RWPE1 (cell line): ENCODE results near the gene PPP3CB.

Source experiments
- CTCF ChIA-PET: fragments of 350-600 bp; sonication (Branson Sonifier 250); formaldehyde crosslinking; extraction: SDS; loops from one replicate; lab custom pipeline; 2021; lab: Yijun Ruan, JAX
- POLR2A ChIA-PET: fragments of 400-600 bp; formaldehyde crosslinking; extraction: SDS; loops from one replicate; lab custom pipeline; 2020; ENCODE audit warnings: antibody characterized with exemption; ENCODE audit not compliant: low non-redundant PET; lab: Yijun Ruan, JAX
- DNase-seq: peaks from one replicate; pipeline ENCODE4 v3.0.0; 2012; ENCODE audit warnings: low spot score
- H3K27ac ChIP-seq: fragments of 450-650 bp; 2 replicates; pipeline ENCODE4 v1.5.1; 2017
- TF ChIP-seq, protein P1 (sequence below): fragments of 450-650 bp; conservative IDR thresholded peaks from 2 replicates; pipeline ENCODE4 v1.5.1; 2017; ENCODE audit warnings: low read depth, mild to moderate bottlenecking

Gene PPP3CB

GRCh38 chr10:73522263-73522662, 26.4 kb upstream of the PPP3CB start:
- TF ChIP-seq, protein P1, sequence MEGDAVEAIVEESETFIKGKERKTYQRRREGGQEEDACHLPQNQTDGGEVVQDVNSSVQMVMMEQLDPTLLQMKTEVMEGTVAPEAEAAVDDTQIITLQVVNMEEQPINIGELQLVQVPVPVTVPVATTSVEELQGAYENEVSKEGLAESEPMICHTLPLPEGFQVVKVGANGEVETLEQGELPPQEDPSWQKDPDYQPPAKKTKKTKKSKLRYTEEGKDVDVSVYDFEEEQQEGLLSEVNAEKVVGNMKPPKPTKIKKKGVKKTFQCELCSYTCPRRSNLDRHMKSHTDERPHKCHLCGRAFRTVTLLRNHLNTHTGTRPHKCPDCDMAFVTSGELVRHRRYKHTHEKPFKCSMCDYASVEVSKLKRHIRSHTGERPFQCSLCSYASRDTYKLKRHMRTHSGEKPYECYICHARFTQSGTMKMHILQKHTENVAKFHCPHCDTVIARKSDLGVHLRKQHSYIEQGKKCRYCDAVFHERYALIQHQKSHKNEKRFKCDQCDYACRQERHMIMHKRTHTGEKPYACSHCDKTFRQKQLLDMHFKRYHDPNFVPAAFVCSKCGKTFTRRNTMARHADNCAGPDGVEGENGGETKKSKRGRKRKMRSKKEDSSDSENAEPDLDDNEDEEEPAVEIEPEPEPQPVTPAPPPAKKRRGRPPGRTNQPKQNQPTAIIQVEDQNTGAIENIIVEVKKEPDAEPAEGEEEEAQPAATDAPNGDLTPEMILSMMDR: no peak
- POLR2A ChIA-PET: interaction anchor here (0.8 kb wide), 1 partner anchor 124 kb away, joined by 3 read pairs; no protein-coding TSS in a partner anchor
- no peak overlapping the region for H3K27ac ChIP-seq
- DNase-seq: no peak
- CTCF ChIA-PET: interaction anchor here (0.6 kb wide), 1 partner anchor 62 kb away, joined by 3 read pairs; no protein-coding TSS in a partner anchor

DNA sequence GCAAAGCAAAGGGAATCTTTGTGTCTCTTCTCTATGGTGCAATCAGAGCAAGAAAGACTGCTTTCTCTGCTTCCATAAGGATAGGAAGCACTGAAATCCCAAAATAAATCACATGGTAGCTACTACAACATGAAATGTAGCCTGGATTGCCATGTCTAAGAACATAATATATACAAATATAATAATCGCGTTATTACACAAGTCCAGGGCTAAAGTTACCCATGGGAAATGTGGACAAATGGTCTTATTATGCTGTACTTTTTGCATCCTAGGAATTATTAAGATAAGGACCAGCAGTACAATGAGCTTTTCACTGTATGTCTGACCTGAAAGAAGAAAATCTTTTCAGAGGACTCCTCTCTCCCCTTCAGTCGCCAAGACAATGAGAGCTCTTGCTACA, 23.5 kb upstream of the PPP3CB start:
- TF ChIP-seq, protein P1: no peak
- no peak overlapping the region for H3K27ac ChIP-seq
- DNase-seq: no peak
- ChIA-PET POLR2A (interaction anchor here (0.6 kb wide), 2 partner anchors 94 to 210 kb away, joined by 4 to 8 read pairs; no protein-coding TSS in a partner anchor), CTCF (interaction anchor here (0.6 to 0.7 kb wide), 2 partner anchors 124 to 125 kb away, joined by 3 to 4 read pairs; no protein-coding TSS in a partner anchor)

DNA sequence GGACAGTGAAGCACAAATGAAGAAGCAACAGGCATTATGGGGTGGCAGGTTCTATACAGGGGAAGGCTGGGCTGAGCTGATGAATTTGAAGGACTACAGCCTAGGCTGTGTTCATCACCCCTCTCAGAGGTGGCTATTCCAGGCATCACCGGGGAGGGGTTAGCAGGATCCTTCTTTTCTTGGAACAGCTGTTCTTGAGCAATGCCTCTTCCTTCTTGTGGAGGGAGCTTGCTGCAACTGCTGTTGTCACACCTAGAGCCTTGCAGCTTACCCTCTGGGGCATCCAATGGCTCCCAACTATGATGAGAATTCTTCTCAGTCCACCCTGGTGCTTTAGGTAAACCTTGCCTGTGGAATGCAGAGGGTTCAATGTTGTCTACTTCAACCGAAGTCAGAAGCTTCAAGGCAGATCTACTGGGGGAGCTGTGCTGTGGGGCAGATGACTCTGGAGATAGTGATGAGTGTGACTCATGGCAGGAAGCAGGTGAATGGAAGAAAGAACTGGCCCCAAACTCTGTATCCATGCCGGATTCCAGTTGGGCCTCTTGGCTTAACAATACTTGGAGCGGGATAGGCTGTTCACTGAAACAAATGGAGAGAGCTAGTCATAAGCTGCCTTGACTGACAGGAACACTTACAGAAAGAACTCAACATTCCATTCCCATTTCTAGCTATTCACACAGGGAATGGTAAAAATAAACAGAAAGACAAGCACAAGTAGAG, 21.5 kb upstream of the PPP3CB start:
- POLR2A ChIA-PET: no interaction called here
- CTCF ChIA-PET: interaction anchor here (0.6 kb wide), 2 partner anchors 57 to 102 kb away, joined by 3 read pairs; no protein-coding TSS in a partner anchor
- H3K27ac ChIP-seq: no peak overlapping the region
- TF ChIP-seq, protein P1: no peak
- peak; percentile 41 for DNase-seq

DNA sequence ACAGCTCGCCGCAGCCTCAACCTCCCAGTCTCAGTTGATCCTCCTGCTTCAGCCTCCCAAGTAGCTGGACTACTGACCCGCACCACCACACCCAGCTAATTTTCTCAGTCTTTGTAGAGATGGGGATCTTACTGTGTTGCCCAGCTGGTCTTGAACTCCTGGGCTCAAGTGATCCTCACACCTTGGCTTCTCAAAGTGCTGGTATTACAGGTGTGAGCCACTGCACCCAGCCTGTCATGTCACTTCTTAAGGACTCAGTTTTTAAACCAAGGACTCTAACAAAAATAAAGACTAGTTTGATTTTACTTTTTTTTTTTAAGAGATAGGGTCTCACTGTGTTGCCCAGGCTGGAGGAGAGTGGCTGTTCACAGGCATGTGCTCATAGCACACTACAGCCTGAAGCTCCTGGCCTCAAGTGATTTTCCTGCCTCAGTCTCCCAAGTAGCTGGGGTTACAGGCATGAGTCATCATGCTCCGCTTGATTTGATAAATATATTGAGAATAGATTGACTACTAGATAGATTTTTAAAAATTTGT, 16.5 kb upstream of the PPP3CB start:
- no peak for DNase-seq
- TF ChIP-seq, protein P1: no peak
- H3K27ac ChIP-seq: no peak overlapping the region
- ChIA-PET CTCF (interaction anchor here (0.6 to 0.7 kb wide), 4 partner anchors 15 to 964 kb away, joined by 3 to 4 read pairs (median 3); no protein-coding TSS in a partner anchor), POLR2A (no interaction called here)

DNA sequence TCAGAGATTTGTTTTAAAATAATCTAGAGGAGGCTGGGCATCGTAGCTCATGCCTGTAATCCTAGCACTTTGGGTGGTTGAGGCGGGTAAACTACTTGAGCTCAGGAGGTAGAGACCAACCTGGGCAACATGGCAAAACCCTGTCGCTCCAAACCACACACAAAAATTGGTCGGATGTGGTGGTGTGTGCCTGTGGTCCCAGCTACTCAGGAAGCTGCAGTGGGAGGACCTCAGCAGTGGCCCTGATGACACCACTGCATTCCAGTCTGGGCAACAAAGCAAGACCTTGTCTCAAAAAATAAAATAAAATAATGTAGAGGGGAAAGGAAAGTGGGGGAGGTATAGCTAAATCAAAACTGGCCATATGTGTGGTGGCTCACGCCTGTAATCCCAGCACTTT, 13.9 kb upstream of the PPP3CB start:
- POLR2A ChIA-PET: interaction anchor here (0.6 kb wide), 2 partner anchors 27 to 233 kb away, joined by 3 to 4 read pairs; no protein-coding TSS in a partner anchor
- CTCF ChIA-PET: interaction anchor here (0.6 kb wide), 2 partner anchors 221 to 722 kb away, joined by 3 to 4 read pairs; no protein-coding TSS in a partner anchor
- TF ChIP-seq, protein P1: no peak
- DNase-seq: no peak
- H3K27ac ChIP-seq: no peak overlapping the region

DNA sequence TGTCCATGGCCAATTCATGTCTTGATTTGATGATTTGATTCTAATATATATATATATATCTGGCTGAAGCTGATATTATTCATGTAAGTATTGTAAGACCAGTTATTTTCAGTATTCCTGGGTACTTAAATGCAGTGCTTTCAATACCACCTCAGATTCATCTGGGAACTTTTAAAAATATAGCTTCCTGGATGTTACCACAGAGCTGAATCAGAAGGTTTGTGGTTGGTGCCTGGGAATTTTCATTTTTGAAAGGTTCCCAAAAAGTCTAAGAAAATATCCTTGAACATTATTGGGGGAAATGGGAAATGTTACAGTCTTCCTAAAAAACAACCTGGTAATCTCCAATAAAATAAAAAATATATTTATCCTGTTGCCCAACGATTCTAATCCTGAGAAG, 10.7 kb upstream of the PPP3CB start:
- TF ChIP-seq, protein P1: no peak
- H3K27ac ChIP-seq: no peak overlapping the region
- CTCF ChIA-PET: no interaction called here
- no peak for DNase-seq
- POLR2A ChIA-PET: no interaction called here
